Astrocyte of the spinal cord (primary cell): Measurements from ENCODE around the gene HNRNPUL2.

Source experiments
- DNase-seq: peaks from one replicate; pipeline ENCODE4 v3.0.0; 2011; ENCODE audit warnings: low read depth, low spot score
- H3K4me3 ChIP-seq: 2 replicates; pipeline ENCODE4 v1.5.1; 2011; ENCODE audit warnings: low read depth, mild to moderate bottlenecking, low read length, moderate library complexity
- CTCF ChIP-seq: IDR thresholded peaks from 2 replicates; pipeline ENCODE4 v1.5.1; 2012; ENCODE audit warnings: low read depth, mild to moderate bottlenecking, low read length, inconsistent platforms
- in situ Hi-C: cut with HindIII; loops from 2 replicates; pipeline ENCODE4 v1.10.0; 2017; ENCODE audit warnings: low sequenced_read_pairs

HNRNPUL2 gene

GRCh38 chr11:62687508-62688396, 39.5 kb downstream of the HNRNPUL2 start:
- TF ChIP-seq CTCF, result no peak
- no peak overlapping the region for H3K4me3 ChIP-seq
- in situ Hi-C loops, result no loop called here

GRCh38 chr11:62682518-62682917, 44.7 kb downstream of the HNRNPUL2 start:
- no peak for DNase-seq
- in situ Hi-C loops, result no loop called here
- TF ChIP-seq CTCF, result no peak
- no peak overlapping the region for H3K4me3 ChIP-seq

More at GRCh38 chr11:62687508-62688396, 39.5 kb downstream of the HNRNPUL2 start:
- no peak for DNase-seq

GRCh38 chr11:62680825-62681240, 46.4 kb downstream of the HNRNPUL2 start:
- peak; percentile 64 for TF ChIP-seq CTCF
- peak; percentile 75 for DNase-seq
- H3K4me3 ChIP-seq, result no peak overlapping the region
- in situ Hi-C loops, result no loop called here

- in situ Hi-C loops, result no loop called here
- peak; percentile 86 for DNase-seq
- H3K4me3 ChIP-seq, result peak within 1 kb of the TSS; percentile 99
- no peak for TF ChIP-seq CTCF
Measured at GRCh38 chr11:62678770-62679696, 48.2 kb downstream of the HNRNPUL2 start, which contains the start of gene UBXN1. TSS of gene UBXN1 (minus strand) at chr11:62679073. CDS start at chr11:62678923, 150 bp downstream.

GRCh38 chr11:62678433-62678769, 48.9 kb downstream of the HNRNPUL2 start:
- H3K4me3 ChIP-seq, result peak overlapping the region; percentile 99
- DNase-seq, result no peak
- in situ Hi-C loops, result no loop called here
- no peak for TF ChIP-seq CTCF

GRCh38 chr11:62677714-62678113, 49.5 kb downstream of the HNRNPUL2 start:
- no peak for TF ChIP-seq CTCF

More at GRCh38 chr11:62677714-62678113, 49.5 kb downstream of the HNRNPUL2 start:
- no peak for DNase-seq
- peak overlapping the region; percentile 99 for H3K4me3 ChIP-seq
- in situ Hi-C loops, result no loop called here
